GM21447 (cell line): ENCODE results near the gene WDR70.
"Not testable (repeated sequence)": the region's sequence is repeated elsewhere in the genome, so short reads cannot be mapped to it uniquely, and the experiment has no call there.

ENCODE experiments used
- ATAC-seq: cut with Tn5 transposase; IDR thresholded peaks from one replicate; pipeline ENCODE4 v1.9.1; 2021; ENCODE audit not compliant: unreplicated experiment

WDR70 gene

DNA sequence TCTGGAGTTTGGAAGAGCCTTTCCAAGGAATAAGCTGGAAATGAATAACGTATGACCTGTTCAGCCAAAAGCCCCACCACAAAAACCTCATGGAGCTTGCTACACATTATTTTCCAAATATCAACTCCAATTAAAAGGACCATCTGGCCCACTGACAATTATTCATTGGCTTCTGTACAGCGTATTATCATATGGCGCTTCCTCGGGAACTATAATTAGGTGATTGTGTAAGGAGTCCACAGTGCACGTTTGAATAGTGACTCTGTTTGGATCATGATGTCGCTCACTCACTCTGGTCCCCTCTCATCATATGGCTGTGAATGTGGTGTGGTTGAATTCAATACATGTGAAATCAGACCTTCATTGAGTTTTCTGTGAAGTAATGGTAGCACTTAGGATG, 408.6 kb downstream of the WDR70 start:
- no peak for ATAC-seq

DNA sequence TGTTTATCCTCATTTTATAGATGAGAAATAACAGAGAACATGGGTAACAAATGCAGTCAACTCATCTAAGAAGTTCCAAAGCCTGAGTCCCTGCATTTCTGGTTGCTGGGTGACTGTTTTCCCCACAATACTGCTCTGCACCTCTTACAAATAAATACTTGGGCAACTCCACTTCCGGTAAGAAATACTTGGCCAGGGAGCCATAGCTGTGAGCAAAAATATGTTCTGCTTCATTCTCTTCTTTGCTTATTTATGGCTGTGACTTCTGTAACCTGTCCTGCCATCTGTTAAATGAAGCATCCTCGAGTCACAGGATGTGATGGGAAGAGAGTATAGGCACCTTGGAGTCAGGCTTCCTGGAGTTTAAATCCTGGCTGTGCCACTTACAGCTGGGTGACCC, 410.9 kb downstream of the WDR70 start:
- ATAC-seq: no peak

DNA sequence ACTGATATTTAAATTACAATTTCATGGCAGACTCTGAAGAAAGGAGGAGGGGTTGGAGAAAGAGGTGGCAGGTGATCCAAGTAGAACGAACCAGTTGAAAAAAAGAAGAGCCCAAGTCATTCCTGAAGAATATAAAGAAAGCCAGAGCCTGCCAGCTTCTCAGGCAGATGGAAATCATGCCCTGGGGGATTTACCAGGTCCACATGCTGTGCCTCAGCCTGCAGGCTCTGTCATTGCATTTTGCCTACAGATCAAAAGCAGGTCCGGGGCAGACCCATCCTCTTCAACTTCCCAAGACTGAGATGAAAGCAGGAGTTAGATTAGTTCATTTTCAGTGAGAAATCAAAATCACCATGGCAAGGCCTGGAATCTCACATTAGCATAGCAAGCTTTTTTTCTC, 412.2 kb downstream of the WDR70 start:
- no peak for ATAC-seq

DNA sequence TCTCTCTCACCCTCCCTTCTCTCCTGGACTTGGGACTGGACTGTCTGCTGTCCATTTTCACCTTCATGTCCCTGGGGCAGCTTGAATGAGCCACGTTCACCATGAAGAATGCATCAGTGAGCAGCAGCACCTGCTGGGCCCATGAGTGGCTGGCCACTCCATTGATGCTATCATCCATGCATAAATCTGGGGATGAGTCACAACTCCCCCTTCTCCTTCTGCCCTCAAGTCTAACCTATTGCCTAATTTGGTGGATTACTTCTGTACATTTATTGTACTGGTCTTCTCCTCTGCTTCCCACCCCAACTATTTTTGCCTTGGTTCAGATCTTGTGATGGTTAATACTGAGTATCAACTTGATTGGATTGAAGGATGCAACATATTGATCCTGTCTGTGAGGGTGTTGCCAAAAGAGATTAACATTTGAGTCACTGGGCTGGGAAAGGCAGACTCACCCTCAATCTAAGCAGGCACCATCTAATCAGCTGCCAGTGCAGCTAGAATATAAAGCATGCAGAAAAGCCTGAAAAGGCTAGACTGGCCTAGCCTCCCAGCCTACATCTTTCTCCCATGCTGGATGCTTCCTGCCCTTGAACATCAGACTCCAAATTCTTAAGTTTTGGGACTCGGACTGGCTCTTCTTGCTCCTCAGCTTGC, 414.0 kb downstream of the WDR70 start:
- ATAC-seq: no peak

DNA sequence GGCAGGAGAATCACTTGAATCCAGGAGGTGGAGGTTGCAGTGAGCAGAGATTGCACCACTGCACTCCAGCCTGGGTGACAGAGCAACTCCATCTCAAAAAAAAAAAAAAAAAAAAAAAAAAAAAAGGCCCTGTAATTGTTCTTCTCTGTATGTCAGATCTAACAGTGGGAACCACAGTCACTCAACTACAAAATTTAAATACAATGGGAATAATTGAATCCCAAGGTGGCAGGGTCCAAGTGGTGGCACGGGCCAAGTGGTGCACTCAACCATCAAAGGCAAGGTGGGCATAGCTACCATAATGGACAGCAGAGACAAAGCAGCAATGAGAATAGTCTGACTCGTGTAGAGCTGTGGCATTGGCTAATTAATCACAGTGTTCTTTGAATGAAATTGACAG, 416.2 kb downstream of the WDR70 start:
- ATAC-seq: not testable (repeated sequence)

DNA sequence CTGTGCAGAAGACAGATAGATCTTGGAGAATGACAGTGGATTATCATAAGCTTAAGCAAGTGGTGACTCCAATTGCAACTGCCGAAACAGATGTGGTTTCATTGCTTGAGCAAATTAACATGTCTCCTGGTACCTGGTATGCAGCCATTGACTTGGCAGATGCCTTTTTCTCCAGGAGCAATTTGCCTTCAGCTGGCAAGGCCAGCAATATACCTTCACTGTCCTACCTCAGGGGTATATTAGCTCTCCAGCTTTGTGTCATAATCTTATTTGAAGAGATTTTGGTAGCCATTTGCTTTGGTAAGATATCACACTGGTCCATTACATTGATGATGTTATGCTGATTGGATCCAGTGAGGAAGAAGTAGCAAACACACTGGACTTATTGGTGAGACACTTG, 417.3 kb downstream of the WDR70 start:
- not testable (repeated sequence) for ATAC-seq

DNA sequence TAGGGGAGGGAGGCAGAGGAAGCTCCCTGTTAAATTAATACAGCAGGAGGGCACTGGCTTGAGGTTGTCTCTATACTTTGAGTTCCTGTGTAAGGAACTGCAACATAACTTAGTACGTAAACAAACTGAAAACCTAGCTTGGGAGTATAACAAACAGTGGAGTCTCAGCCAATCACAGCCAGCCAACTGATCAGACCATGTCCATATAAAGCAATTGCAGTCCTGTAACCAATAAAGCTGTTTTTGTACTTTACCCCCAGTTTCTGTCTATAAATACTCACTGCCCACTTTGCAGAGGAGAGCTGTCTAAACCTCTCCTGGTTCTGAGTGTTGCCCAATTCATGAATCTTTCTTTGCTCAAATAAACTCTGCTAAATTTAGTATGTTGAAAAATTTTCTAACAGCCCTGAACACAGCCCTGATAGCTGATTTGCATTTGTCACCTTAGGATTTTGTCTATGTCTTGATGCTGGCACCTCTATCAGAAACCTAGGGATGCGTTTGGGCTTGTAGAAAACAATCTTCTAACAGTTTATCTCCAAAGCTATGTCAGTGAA, 420.8 kb downstream of the WDR70 start:
- no peak for ATAC-seq

DNA sequence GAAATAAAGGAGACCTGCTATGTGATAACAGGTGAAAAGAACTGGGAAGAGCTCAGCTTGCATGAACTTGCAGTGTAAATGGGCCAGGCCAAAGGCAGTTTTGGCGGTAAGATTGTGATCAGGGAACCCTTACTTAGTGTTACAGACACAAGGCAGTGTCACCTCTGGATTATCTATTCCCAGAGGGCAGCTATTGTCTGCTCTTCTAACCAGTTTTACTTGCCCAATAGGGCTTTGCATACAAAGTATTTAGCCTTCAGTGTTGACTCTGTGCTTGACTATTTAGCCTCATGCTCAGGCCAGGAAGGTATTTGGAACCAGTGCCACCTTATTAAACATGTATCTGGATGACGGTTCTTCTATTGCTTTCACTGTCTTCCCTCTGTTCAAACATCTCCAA, 422.4 kb downstream of the WDR70 start:
- ATAC-seq: no peak
